HepG2 (cell line): ENCODE measurements around the gene CLCN4. TPM values are rescaled to one million over a fixed set of nuclear protein-coding genes. Genes with fewer than 3 reads are reported as not detected.

ENCODE experiments used
- HDAC2 ChIP-seq: sonication (generic); formaldehyde crosslinking; IDR thresholded peaks from 2 replicates; pipeline ENCODE4 v1.4.0; 2020; ENCODE audit warnings: missing genetic modification reagents
- HDAC6 ChIP-seq: fragments of 200-600 bp; sonication (generic); IDR thresholded peaks from 2 replicates; pipeline ENCODE4 v1.7.0; 2017; ENCODE audit warnings: mild to moderate bottlenecking, antibody characterized with exemption, low read length, low read depth
- POLR2AphosphoS2 ChIP-seq: IDR thresholded peaks from 2 replicates; pipeline ENCODE4 v1.6.1; 2011; ENCODE audit warnings: low read depth, low read length, improper control_type of control experiment
- SPEN ChIP-seq: sonication (generic); formaldehyde crosslinking; IDR thresholded peaks from 2 replicates; pipeline ENCODE4 v1.5.1; 2020; ENCODE audit warnings: low read depth, mild to moderate bottlenecking, missing genetic modification reagents
- polyA plus RNA-seq, 8 experiments: library from polyadenylated mRNA; depleted of rRNA in 3 of 8; stranded (reverse) in 7 of 8; unstranded in 1 of 8; fragments of >200 nt; fragmentation: Illumina TruSeq in 4 of 8; extraction: Trizol in 4 of 8; gene quantifications; 2 replicates each; pipeline versions ENCODE4 v1.2.1 to v1.2.3, GENCODE V29; 2011 to 2016; ENCODE audit warnings: low read depth in 4 of 8, missing spikeins in 1 of 8, mixed read lengths in 1 of 8; ENCODE audit not compliant: insufficient read depth in 1 of 8
- total RNA-seq, 5 experiments: library from RNA; depleted of rRNA; stranded (reverse); fragments of >200 nt; fragmentation: Illumina TruSeq; extraction: Trizol; gene quantifications; 2 replicates each; pipeline ENCODE4 v1.2.3, GENCODE V29; 2016; ENCODE audit warnings: low read depth in 1 of 5
- TF ChIP-seq, protein P1 (sequence below): sonication (generic); formaldehyde crosslinking; IDR thresholded peaks from 2 replicates; pipeline ENCODE4; 2020; ENCODE audit warnings: missing genetic modification reagents, mild to moderate bottlenecking, borderline replicate concordance
- TF ChIP-seq, protein P2 (sequence below), 2 experiments: IDR thresholded peaks; 2 replicates each; pipeline ENCODE4 v1.6.1; 2011 to 2012; ENCODE audit warnings: low read length in 2 of 2, borderline replicate concordance in 1 of 2, low read depth in 1 of 2, mild to moderate bottlenecking in 1 of 2, moderate library complexity in 1 of 2
- TF ChIP-seq, protein P3 (sequence below): IDR thresholded peaks from 2 replicates; pipeline ENCODE4 v1.6.1; 2016; ENCODE audit warnings: control low read depth

Gene CLCN4
- total and polyA plus RNA-seq, 2 of the 13 experiments (the other 11 are each of a cell fraction or from before 2014, with no cell fraction given): 1.8 to 2.5 TPM

DNA sequence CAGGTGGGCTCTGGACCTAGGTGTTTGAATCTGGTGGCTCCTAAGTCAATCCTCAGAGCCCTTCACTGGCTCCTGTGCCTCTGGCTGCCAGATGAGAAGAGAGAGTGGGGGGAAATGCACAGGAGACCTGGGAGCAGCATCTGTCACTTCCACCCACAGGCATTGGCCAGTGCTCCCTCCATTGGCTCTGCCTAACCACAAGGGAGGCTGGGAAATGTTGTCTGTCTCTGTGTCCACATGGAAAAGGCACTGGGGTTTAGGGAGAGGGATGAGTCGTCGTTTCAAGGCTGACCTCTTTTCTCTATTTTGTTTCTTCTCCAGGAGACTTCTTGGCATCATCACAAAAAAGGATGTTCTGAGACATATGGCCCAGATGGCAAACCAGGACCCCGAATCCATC lies 76.4 kb downstream of the CLCN4 start (continued):
- TF ChIP-seq, protein P1, sequence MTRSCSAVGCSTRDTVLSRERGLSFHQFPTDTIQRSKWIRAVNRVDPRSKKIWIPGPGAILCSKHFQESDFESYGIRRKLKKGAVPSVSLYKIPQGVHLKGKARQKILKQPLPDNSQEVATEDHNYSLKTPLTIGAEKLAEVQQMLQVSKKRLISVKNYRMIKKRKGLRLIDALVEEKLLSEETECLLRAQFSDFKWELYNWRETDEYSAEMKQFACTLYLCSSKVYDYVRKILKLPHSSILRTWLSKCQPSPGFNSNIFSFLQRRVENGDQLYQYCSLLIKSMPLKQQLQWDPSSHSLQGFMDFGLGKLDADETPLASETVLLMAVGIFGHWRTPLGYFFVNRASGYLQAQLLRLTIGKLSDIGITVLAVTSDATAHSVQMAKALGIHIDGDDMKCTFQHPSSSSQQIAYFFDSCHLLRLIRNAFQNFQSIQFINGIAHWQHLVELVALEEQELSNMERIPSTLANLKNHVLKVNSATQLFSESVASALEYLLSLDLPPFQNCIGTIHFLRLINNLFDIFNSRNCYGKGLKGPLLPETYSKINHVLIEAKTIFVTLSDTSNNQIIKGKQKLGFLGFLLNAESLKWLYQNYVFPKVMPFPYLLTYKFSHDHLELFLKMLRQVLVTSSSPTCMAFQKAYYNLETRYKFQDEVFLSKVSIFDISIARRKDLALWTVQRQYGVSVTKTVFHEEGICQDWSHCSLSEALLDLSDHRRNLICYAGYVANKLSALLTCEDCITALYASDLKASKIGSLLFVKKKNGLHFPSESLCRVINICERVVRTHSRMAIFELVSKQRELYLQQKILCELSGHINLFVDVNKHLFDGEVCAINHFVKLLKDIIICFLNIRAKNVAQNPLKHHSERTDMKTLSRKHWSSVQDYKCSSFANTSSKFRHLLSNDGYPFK (CRISPR knock-in tag): no peak
- TF ChIP-seq HDAC2 (no peak), POLR2AphosphoS2 (no peak), HDAC6 (no peak), SPEN (CRISPR knock-in tag) (no peak)
- TF ChIP-seq, protein P2, sequence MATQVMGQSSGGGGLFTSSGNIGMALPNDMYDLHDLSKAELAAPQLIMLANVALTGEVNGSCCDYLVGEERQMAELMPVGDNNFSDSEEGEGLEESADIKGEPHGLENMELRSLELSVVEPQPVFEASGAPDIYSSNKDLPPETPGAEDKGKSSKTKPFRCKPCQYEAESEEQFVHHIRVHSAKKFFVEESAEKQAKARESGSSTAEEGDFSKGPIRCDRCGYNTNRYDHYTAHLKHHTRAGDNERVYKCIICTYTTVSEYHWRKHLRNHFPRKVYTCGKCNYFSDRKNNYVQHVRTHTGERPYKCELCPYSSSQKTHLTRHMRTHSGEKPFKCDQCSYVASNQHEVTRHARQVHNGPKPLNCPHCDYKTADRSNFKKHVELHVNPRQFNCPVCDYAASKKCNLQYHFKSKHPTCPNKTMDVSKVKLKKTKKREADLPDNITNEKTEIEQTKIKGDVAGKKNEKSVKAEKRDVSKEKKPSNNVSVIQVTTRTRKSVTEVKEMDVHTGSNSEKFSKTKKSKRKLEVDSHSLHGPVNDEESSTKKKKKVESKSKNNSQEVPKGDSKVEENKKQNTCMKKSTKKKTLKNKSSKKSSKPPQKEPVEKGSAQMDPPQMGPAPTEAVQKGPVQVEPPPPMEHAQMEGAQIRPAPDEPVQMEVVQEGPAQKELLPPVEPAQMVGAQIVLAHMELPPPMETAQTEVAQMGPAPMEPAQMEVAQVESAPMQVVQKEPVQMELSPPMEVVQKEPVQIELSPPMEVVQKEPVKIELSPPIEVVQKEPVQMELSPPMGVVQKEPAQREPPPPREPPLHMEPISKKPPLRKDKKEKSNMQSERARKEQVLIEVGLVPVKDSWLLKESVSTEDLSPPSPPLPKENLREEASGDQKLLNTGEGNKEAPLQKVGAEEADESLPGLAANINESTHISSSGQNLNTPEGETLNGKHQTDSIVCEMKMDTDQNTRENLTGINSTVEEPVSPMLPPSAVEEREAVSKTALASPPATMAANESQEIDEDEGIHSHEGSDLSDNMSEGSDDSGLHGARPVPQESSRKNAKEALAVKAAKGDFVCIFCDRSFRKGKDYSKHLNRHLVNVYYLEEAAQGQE (IDR thresholded peaks at IDR 0.05; ENCODE audit: borderline replicate concordance in 1 of 2, low read depth in 1 of 2, low read length in 2 of 2): no peak
- TF ChIP-seq, protein P3, sequence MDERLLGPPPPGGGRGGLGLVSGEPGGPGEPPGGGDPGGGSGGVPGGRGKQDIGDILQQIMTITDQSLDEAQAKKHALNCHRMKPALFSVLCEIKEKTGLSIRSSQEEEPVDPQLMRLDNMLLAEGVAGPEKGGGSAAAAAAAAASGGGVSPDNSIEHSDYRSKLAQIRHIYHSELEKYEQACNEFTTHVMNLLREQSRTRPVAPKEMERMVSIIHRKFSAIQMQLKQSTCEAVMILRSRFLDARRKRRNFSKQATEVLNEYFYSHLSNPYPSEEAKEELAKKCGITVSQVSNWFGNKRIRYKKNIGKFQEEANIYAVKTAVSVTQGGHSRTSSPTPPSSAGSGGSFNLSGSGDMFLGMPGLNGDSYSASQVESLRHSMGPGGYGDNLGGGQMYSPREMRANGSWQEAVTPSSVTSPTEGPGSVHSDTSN (CRISPR knock-in tag): no peak
